Naive thymus-derived CD8-positive, alpha-beta T cell (primary cell): ENCODE data around the gene TMEM238. TPM values are rescaled to one million over a fixed set of nuclear protein-coding genes. Genes with fewer than 3 reads are reported as not detected.

Experiments
- ATAC-seq, 2 donors: fragments of 150-1000 bp; cut with Tn5 transposase in 1 of 2; sonication (Bioruptor Pico), chemical (Tn5 transposase) in 1 of 2; 1 replicate in 1 of 2; 2 replicates in 1 of 2; pipeline ENCODE4 v1.10.0; 2021; ENCODE audit warnings: mild to moderate bottlenecking in 2 of 2, moderate library complexity in 2 of 2
- POLR2A ChIA-PET: fragments of 350-600 bp; sonication (Branson Sonifier 250); formaldehyde crosslinking; loops from one replicate; lab custom pipeline; 2021; ENCODE audit warnings: antibody characterized with exemption; lab: Charles Lee
- DNase-seq, 10 donors: peaks; one replicate each; pipeline versions ENCODE4 v3.0.0 to v3.0.0-alpha.2; 2020 to 2022
- H3K27ac Mint-ChIP-seq, 10 donors: one replicate each; pipeline ENCODE4 v1.8.0; 2020 to 2022; ENCODE audit warnings: mild to moderate bottlenecking in 10 of 10, mixed read lengths in 10 of 10, moderate library complexity in 4 of 10, inconsistent platforms in 1 of 10
- H3K27me3 Mint-ChIP-seq, 5 donors: one replicate each; pipeline ENCODE4 v1.8.0; 2021 to 2022; ENCODE audit warnings: mixed read lengths in 5 of 5
- H3K36me3 Mint-ChIP-seq, 3 donors: one replicate each; pipeline ENCODE4 v1.8.0; 2020 to 2022; ENCODE audit warnings: mixed read lengths in 3 of 3, mild to moderate bottlenecking in 2 of 3, inconsistent platforms in 1 of 3
- H3K4me1 Mint-ChIP-seq, 4 donors: one replicate each; pipeline ENCODE4 v1.8.0; 2021 to 2022; ENCODE audit warnings: mixed read lengths in 4 of 4
- H3K4me3 Mint-ChIP-seq, 10 donors: one replicate each; pipeline ENCODE4 v1.8.0; 2020 to 2022; ENCODE audit warnings: mild to moderate bottlenecking in 10 of 10, mixed read lengths in 10 of 10, moderate library complexity in 6 of 10, inconsistent platforms in 1 of 10
- H3K9me3 Mint-ChIP-seq, 9 donors: one replicate each; pipeline ENCODE4 v1.8.0; 2020 to 2022; ENCODE audit warnings: mixed read lengths in 9 of 9, mild to moderate bottlenecking in 3 of 9, inconsistent platforms in 1 of 9, moderate library complexity in 1 of 9
- polyA plus RNA-seq, 3 donors: library from polyadenylated mRNA; unstranded; fragments of 300-500 nt; fragmentation: Illumina TruSeq; gene quantifications; one replicate each; pipeline ENCODE4 v1.2.3, GENCODE V29; 2021
- total RNA-seq, 8 experiments: library from RNA in 2 of 8; stranded (reverse) in 2 of 8; gene quantifications; one replicate each; pipeline ENCODE4 v1.2.3 and lab custom pipeline; 2021 to 2026

The TMEM238 gene
- total and polyA plus RNA-seq, 5 experiments from 2014 or later: 1.1 to 10.2 (median 1.5) TPM

GRCh38 chr19:55400281-55401087 lies 16.4 kb upstream of the TMEM238 start:
- H3K27ac Mint-ChIP-seq: no peak overlapping the region
- DNase-seq (no peak), ATAC-seq (no peak)
- no peaks in the 10 kb centered on the region for H3K9me3 Mint-ChIP-seq
- H3K36me3 Mint-ChIP-seq: peaks cover 0 to 39% (median 10%) of the 10 kb centered on the region in 3 donors
- H3K4me1 Mint-ChIP-seq: peaks cover 2 to 17% (median 8%) of the 10 kb centered on the region in 4 donors
- H3K27me3 Mint-ChIP-seq: no peaks in the 10 kb centered on the region
- H3K4me3 Mint-ChIP-seq: no peak overlapping the region
- POLR2A ChIA-PET: interaction anchor here (4.6 kb wide), 1 partner anchor 13 kb away, joined by 19 read pairs; no protein-coding TSS in a partner anchor

GRCh38 chr19:55398200-55398925 lies 14.3 kb upstream of the TMEM238 start:
- H3K4me3 Mint-ChIP-seq: peak overlapping the region in 1 of 10 donors; percentile 12
- peaks cover 0 to 10% (median 6%) of the 10 kb centered on the region in 4 donors for H3K4me1 Mint-ChIP-seq
- DNase-seq (no peak), ATAC-seq (no peak)
- peak overlapping the region in 1 of 10 donors; percentile 5 for H3K27ac Mint-ChIP-seq
- H3K27me3 Mint-ChIP-seq: no peaks in the 10 kb centered on the region
- no peaks in the 10 kb centered on the region for H3K9me3 Mint-ChIP-seq
- POLR2A ChIA-PET: interaction anchor here (2.1 to 4.6 kb wide), 2 partner anchors 9 to 11 kb away, joined by 5 to 19 read pairs; partner anchors contain the start of gene UBE2S
- H3K36me3 Mint-ChIP-seq: peaks cover 0 to 27% (median 9%) of the 10 kb centered on the region in 3 donors

GRCh38 chr19:55392820-55393761 lies 9.0 kb upstream of the TMEM238 start:
- H3K27ac Mint-ChIP-seq: peak overlapping the region in 8 of 10 donors; percentile 4 to 81 (median 58)
- POLR2A ChIA-PET: interaction anchor here (12.9 kb wide), 1 partner anchor 13 kb away, joined by 181 read pairs; the partner anchor contains the start of gene UBE2S
- peaks cover 17 to 44% (median 38%) of the 10 kb centered on the region in 4 donors for H3K4me1 Mint-ChIP-seq
- no peaks in the 10 kb centered on the region for H3K27me3 Mint-ChIP-seq
- peaks cover 0 to 33% (median 8%) of the 10 kb centered on the region in 3 donors for H3K36me3 Mint-ChIP-seq
- H3K9me3 Mint-ChIP-seq: no peaks in the 10 kb centered on the region
- H3K4me3 Mint-ChIP-seq: no peak overlapping the region
- DNase-seq (no peak), ATAC-seq (no peak)

GRCh38 chr19:55391702-55392615 lies 7.9 kb upstream of the TMEM238 start:
- POLR2A ChIA-PET: interaction anchor here (1.1 to 12.9 kb wide), 2 partner anchors 15 to 89 kb away, joined by 3 to 181 read pairs; partner anchors contain the start of gene UBE2S
- ATAC-seq: no peak
- Mint-ChIP-seq H3K4me1 (peaks cover 18 to 53% (median 47%) of the 10 kb centered on the region in 4 donors), H3K4me3 (no peak overlapping the region), H3K27ac (peak overlapping the region in 9 of 10 donors; percentile 18 to 68 (median 60)), H3K9me3 (no peaks in the 10 kb centered on the region), H3K27me3 (no peaks in the 10 kb centered on the region), H3K36me3 (peaks cover 0 to 44% (median 14%) of the 10 kb centered on the region in 3 donors)
- DNase-seq: no peak

- peak overlapping the region in 6 of 10 donors; percentile 33 to 89 (median 82) for H3K27ac Mint-ChIP-seq
- no peaks in the 10 kb centered on the region for H3K27me3 Mint-ChIP-seq
- peaks cover 3 to 50% (median 21%) of the 10 kb centered on the region in 3 donors for H3K36me3 Mint-ChIP-seq
- H3K9me3 Mint-ChIP-seq: no peaks in the 10 kb centered on the region
- DNase-seq (no peak), ATAC-seq (peak in 1 of 2 donors; percentile 26)
- POLR2A ChIA-PET: interaction anchor here (0.8 to 12.9 kb wide), 3 partner anchors 15 to 88 kb away, joined by 3 to 181 read pairs (median 3); partner anchors contain the start of genes KMT5C and UBE2S
- peaks cover 21 to 59% (median 54%) of the 10 kb centered on the region in 4 donors for H3K4me1 Mint-ChIP-seq
- H3K4me3 Mint-ChIP-seq: no peak overlapping the region
These were observed 7.1 kb upstream of the TMEM238 start for GRCh38 chr19:55391191-55391670.

- Mint-ChIP-seq H3K9me3 (peaks cover 0 to 2% (median 0%) of the 10 kb centered on the region in 9 donors), H3K27ac (peak overlapping the region in 9 of 10 donors; percentile 32 to 89 (median 81)), H3K4me3 (peak overlapping the region in 2 of 10 donors; percentile 24 to 66), H3K36me3 (peaks cover 9 to 56% (median 21%) of the 10 kb centered on the region in 3 donors), H3K4me1 (peaks cover 25 to 64% (median 59%) of the 10 kb centered on the region in 4 donors), H3K27me3 (no peaks in the 10 kb centered on the region)
- ATAC-seq (no peak), DNase-seq (no peak)
- POLR2A ChIA-PET: interaction anchor here (0.8 to 12.9 kb wide), 3 partner anchors 16 to 87 kb away, joined by 3 to 181 read pairs (median 3); partner anchors contain the start of genes KMT5C and UBE2S
These were observed 6.4 kb upstream of the TMEM238 start for GRCh38 chr19:55390461-55390880.

GRCh38 chr19:55389386-55390317 lies 5.6 kb upstream of the TMEM238 start:
- Mint-ChIP-seq H3K27me3 (no peaks in the 10 kb centered on the region), H3K9me3 (peaks cover 0 to 2% (median 0%) of the 10 kb centered on the region in 9 donors), H3K27ac (peak overlapping the region in 9 of 10 donors; percentile 24 to 86 (median 60)), H3K4me1 (peaks cover 25 to 70% (median 64%) of the 10 kb centered on the region in 4 donors), H3K36me3 (peaks cover 9 to 56% (median 21%) of the 10 kb centered on the region in 3 donors), H3K4me3 (peak overlapping the region; percentile 45 to 99 (median 68))
- DNase-seq: peak in 1 of 10 donors; percentile 27
- POLR2A ChIA-PET: interaction anchor here (3.3 to 12.9 kb wide), 2 partner anchors 9 to 17 kb away, joined by 19 to 181 read pairs; partner anchors contain the start of gene UBE2S
- no peak for ATAC-seq

GRCh38 chr19:55387736-55388497 lies 3.8 kb upstream of the TMEM238 start:
- Mint-ChIP-seq H3K27ac (peak overlapping the region; percentile 31 to 100 (median 99)), H3K36me3 (peaks cover 9 to 56% (median 21%) of the 10 kb centered on the region in 3 donors), H3K27me3 (no peaks in the 10 kb centered on the region), H3K4me3 (peak overlapping the region; percentile 99 to 100 (median 100)), H3K4me1 (peaks cover 26 to 79% (median 69%) of the 10 kb centered on the region in 4 donors), H3K9me3 (peaks cover 0 to 2% (median 0%) of the 10 kb centered on the region in 9 donors)
- DNase-seq: peak in 1 of 10 donors; percentile 59
- POLR2A ChIA-PET: interaction anchor here (0.7 to 12.9 kb wide), 6 partner anchors 11 to 284 kb away, joined by 3 to 181 read pairs (median 12); partner anchors contain the start of genes FIZ1 and UBE2S
- no peak for ATAC-seq

- H3K27me3 Mint-ChIP-seq: no peaks in the 10 kb centered on the region
- peak overlapping the region; percentile 99 to 100 (median 100) for H3K4me3 Mint-ChIP-seq
- H3K27ac Mint-ChIP-seq: peak overlapping the region; percentile 98 to 100 (median 99)
- no peak for ATAC-seq
- H3K9me3 Mint-ChIP-seq: peaks cover 0 to 2% (median 0%) of the 10 kb centered on the region in 9 donors
- H3K4me1 Mint-ChIP-seq: peaks cover 35 to 82% (median 78%) of the 10 kb centered on the region in 4 donors
- no peak for DNase-seq
- peaks cover 9 to 50% (median 21%) of the 10 kb centered on the region in 3 donors for H3K36me3 Mint-ChIP-seq
- POLR2A ChIA-PET: interaction anchor here (0.6 to 12.9 kb wide), 9 partner anchors 12 to 132 kb away, joined by 3 to 181 read pairs (median 19); partner anchors contain the start of genes KMT5C, PPP6R1 and UBE2S
These were observed 2.4 kb upstream of the TMEM238 start for GRCh38 chr19:55386493-55386971.
